Breast epithelium (tissue), 3 donors: ENCODE measurements around the gene ZNF148.

ENCODE experiments used
- CTCF ChIP-seq, 3 donors: fragments of 450-650 bp; IDR thresholded peaks; one replicate each; pipeline ENCODE4 v1.5.1; 2016 to 2017; ENCODE audit warnings: antibody characterized with exemption in 3 of 3, mild to moderate bottlenecking in 3 of 3, moderate library complexity in 3 of 3
- POLR2A ChIP-seq: fragments of 450-650 bp; IDR thresholded peaks from one replicate; pipeline ENCODE4 v1.6.1; 2016; ENCODE audit warnings: antibody characterized with exemption, mild to moderate bottlenecking, moderate library complexity

- TF ChIP-seq CTCF (IDR thresholded peaks at IDR 0.05) (no peak), POLR2A (no peak)
Measured at GRCh38 chr3:125236331-125236903, 138.7 kb downstream of the ZNF148 start.
